ENCODE measurements around the gene RASEF.

The RASEF gene

GRCh38 chr9:83069651-83070050, 6.7 kb upstream of the RASEF start:
- no peak for DNase-seq (ENCODE audit: low read depth, low spot score)
- POLR2A ChIA-PET: no interaction called here

GRCh38 chr9:83068414-83068813, 5.5 kb upstream of the RASEF start:
- CTCF ChIA-PET: no interaction called here
- POLR2A ChIA-PET: no interaction called here
- DNase-seq (ENCODE audit: low read depth, low spot score): no peak
- no peak for TF ChIP-seq CTCF (IDR thresholded peaks at IDR 0.05; ENCODE audit: insufficient read depth, low read length, missing control alignments)
- no peak overlapping the region for H3K4me3 ChIP-seq (ENCODE audit: low read depth, low read length)

More at GRCh38 chr9:83069651-83070050, 6.7 kb upstream of the RASEF start:
- TF ChIP-seq CTCF (IDR thresholded peaks at IDR 0.05; ENCODE audit: insufficient read depth, low read length, missing control alignments): no peak
- H3K4me3 ChIP-seq (ENCODE audit: low read depth, low read length): no peak overlapping the region
- CTCF ChIA-PET: no interaction called here

- ChIA-PET CTCF (no interaction called here), POLR2A (no interaction called here)
- no peak for TF ChIP-seq CTCF (IDR thresholded peaks at IDR 0.05; ENCODE audit: insufficient read depth, low read length, missing control alignments)
Observed at GRCh38 chr9:83067579-83067978, 4.6 kb upstream of the RASEF start.

GRCh38 chr9:83066771-83067170, 3.8 kb upstream of the RASEF start:
- CTCF ChIA-PET: interaction anchor here (1.2 kb wide), 1 partner anchor 11 kb away, joined by 3 read pairs; no protein-coding TSS in a partner anchor
- no peak overlapping the region for H3K4me3 ChIP-seq (ENCODE audit: low read depth, low read length)
- DNase-seq (ENCODE audit: low read depth, low spot score): peak; percentile 77
- TF ChIP-seq CTCF (IDR thresholded peaks at IDR 0.05; ENCODE audit: insufficient read depth, low read length, missing control alignments): no peak
- POLR2A ChIA-PET: interaction anchor here (0.5 kb wide), 1 partner anchor 39 kb away, joined by 3 read pairs; no protein-coding TSS in a partner anchor

More at GRCh38 chr9:83067579-83067978, 4.6 kb upstream of the RASEF start:
- no peak for DNase-seq (ENCODE audit: low read depth, low spot score)
- no peak overlapping the region for H3K4me3 ChIP-seq (ENCODE audit: low read depth, low read length)

- POLR2A ChIA-PET: no interaction called here
- no peak overlapping the region for H3K4me3 ChIP-seq (ENCODE audit: low read depth, low read length)
- no peak for TF ChIP-seq CTCF (IDR thresholded peaks at IDR 0.05; ENCODE audit: insufficient read depth, low read length, missing control alignments)
- CTCF ChIA-PET: no interaction called here
- DNase-seq (ENCODE audit: low read depth, low spot score): no peak
Observed at GRCh38 chr9:83065233-83065632, 2.3 kb upstream of the RASEF start.

GRCh38 chr9:83061990-83062650, 822 bp downstream of the RASEF start:
- no peak for DNase-seq (ENCODE audit: low read depth, low spot score)
- ChIA-PET POLR2A (no interaction called here), CTCF (interaction anchor here (0.8 kb wide), 1 partner anchor 30 kb away, joined by 3 read pairs; no protein-coding TSS in a partner anchor)

More at GRCh38 chr9:83061990-83062650, 822 bp downstream of the RASEF start:
- peak overlapping the region; percentile 49 for H3K4me3 ChIP-seq (ENCODE audit: low read depth, low read length)
- no peak for TF ChIP-seq CTCF (IDR thresholded peaks at IDR 0.05; ENCODE audit: insufficient read depth, low read length, missing control alignments)
